Measurements from ENCODE around the gene TREH.

DNA sequence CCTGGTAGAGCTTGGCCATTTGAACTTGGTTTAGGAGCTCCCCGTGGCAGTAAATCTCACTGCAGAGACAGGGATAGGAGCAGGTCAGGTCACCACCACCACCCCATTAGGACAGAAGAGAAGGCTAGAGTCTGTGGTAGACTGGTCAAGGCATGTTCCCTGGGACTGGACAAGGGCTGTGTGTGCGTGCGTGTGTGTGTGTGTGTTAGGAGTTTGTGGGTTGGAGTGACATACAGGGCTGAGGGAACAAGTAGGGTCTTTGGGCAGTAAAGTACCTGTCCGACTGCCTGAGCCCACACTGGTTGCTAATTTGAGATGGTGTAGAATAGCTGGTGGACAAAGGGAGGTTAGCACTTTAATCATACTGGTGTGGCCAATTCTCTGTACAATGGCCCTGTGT is 16.1 kb downstream of the TREH start:
- TF ChIP-seq, protein P1, sequence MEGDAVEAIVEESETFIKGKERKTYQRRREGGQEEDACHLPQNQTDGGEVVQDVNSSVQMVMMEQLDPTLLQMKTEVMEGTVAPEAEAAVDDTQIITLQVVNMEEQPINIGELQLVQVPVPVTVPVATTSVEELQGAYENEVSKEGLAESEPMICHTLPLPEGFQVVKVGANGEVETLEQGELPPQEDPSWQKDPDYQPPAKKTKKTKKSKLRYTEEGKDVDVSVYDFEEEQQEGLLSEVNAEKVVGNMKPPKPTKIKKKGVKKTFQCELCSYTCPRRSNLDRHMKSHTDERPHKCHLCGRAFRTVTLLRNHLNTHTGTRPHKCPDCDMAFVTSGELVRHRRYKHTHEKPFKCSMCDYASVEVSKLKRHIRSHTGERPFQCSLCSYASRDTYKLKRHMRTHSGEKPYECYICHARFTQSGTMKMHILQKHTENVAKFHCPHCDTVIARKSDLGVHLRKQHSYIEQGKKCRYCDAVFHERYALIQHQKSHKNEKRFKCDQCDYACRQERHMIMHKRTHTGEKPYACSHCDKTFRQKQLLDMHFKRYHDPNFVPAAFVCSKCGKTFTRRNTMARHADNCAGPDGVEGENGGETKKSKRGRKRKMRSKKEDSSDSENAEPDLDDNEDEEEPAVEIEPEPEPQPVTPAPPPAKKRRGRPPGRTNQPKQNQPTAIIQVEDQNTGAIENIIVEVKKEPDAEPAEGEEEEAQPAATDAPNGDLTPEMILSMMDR (IDR thresholded peaks at IDR 0.05 in 4 of 5, conservative IDR thresholded peaks at IDR 0.05 in 1 of 5) = no peak
- TF ChIP-seq POLR2A (IDR thresholded peaks at IDR 0.05) = no peak
